GM15510 (cell line): ENCODE measurements around the gene NGFR.

Experiments used
- POLR2A ChIP-seq: IDR thresholded peaks from 3 replicates; pipeline ENCODE4 v1.6.1; 2011; ENCODE audit warnings: borderline replicate concordance; ENCODE audit not compliant: insufficient read length; ENCODE audit errors: extremely low read depth

Gene NGFR

DNA sequence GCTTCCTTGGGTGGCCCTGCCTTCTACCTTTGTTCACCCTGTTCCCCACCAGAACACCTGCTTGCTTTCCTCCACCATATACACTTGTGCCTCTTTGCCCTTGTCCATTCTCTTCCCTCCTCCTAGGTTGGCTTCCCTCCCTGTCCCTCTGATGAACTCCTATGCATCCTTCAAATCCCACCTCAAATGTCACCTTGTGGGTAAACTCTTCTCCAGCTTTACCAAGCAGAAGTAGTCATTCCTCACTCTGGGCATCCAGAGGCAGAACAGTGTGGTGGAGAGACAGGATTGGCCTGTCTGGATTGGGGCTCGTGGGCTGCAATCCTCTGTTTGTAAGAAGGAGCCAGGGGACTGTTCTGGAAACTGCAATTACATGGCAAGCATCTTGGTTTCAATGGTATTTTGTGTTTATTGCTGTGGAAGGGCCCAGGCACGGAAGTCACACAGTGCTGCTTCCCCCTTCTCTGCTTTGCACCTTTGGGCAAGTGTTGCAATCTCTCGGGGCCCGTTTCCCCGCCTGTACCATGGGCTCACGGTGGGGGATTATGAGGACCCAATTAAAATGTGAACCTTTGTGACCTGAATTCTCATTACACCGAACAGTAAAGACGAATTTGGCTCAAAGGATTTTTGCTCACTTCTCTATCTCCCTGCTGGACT, 58.7 kb downstream of the NGFR start:
- no peak for TF ChIP-seq POLR2A

DNA sequence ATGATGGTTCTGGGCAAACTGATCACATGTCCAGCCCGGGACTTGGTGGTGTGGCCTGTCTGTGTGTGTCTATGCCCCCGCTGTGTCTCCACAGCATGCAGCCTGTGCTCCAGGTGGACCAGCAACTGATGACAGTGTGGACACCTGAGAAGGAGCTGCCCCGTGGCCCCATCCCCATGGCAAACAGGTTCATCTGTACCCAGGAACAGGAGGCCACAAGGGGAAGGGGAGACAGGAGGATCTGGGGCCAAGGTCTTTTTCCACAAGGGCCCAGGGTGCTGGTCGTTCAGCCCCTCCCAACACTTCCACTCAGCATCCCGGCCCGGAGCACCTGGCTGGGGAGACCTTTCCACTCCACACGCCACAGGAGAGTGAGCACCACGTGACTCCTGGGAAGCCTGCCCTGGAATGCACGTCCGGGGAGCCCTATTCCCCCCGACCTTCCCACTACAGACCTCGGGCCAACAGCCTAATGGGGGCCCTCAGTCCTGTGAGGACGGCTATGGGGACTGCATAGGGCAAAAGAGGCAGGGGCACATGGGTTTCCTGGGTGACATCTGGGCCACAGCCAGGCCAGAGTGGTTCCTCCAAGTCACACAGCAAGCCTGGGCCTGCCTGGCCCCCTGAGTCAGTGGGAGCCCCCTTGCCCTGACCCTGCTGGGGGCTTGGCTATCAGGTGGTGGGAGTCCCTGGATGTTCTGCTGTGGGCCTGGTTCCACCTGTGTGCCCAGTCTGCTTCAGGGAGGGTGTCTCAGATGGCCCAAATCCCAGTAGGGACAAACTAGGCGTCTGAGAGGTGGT, 59.8 kb downstream of the NGFR start:
- no peak for TF ChIP-seq POLR2A

DNA sequence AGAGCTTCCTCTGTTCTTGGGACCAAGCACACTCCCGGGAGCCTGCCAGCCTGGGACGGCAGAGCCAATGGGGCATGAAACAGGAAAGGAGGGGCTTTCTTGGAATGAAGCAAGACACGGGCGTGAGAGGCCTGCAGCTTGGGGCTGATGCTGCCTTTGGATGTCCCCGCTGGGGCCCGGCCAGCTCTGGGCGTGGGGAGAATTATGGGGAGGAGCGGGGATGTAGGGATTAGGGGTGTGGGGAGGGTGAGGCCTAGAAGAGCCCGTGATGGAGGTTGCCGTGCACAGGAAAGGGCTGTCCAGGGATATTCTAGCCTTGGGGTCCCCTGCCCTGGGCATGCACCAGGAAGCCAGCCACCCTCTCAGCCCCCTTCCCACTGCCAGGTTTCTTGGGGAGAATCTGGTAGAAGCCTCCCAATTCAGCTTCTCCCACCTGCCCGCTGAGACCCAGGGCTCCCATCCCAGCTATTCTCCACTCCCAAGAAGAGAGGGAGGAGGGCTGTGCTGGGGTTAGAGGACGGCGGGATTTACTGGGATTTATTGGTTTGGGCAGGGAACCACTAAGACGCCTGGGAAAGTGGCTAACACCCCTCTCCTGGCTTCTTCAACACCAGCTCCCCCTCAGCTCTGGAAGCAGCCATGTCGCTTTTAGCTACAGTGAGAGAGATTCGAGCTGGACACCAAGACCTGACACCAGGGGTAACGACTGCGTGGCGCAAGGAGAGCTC, 60.6 kb downstream of the NGFR start:
- TF ChIP-seq POLR2A: no peak

DNA sequence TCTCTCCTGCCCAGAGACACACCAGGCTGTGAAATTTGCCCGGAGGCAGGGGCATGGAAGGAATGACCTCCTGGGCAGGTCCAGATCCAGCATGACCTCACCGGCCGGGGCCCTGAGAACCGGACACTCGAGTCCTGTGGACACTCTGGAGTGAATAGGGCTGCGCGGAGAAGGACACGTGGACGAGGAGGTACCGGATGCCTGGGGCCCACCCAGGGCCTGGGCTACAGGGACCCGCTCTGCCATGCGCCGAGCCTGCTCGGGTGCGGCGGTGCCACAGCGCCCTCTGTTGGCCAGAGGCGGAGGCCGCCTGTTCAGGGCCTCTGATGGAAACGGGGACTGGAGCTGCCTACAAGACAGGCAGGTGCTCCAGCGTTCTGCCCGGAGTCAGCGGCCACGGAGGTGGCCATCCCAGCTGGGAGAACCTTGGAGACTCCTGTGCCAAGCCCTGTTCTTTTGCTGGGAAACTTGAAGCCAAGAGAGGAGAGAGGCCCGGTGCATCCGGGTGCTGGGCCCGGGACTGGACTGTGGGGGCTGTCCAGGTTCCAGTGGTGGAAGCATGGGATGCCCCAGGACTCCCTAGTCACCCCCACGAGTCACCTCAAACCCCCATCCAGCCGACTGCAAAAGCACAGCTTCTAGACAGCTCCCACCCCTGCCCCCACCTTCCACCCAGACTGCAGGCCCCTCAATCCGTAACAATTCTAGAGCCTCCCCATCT, 61.3 kb downstream of the NGFR start:
- TF ChIP-seq POLR2A: no peak

DNA sequence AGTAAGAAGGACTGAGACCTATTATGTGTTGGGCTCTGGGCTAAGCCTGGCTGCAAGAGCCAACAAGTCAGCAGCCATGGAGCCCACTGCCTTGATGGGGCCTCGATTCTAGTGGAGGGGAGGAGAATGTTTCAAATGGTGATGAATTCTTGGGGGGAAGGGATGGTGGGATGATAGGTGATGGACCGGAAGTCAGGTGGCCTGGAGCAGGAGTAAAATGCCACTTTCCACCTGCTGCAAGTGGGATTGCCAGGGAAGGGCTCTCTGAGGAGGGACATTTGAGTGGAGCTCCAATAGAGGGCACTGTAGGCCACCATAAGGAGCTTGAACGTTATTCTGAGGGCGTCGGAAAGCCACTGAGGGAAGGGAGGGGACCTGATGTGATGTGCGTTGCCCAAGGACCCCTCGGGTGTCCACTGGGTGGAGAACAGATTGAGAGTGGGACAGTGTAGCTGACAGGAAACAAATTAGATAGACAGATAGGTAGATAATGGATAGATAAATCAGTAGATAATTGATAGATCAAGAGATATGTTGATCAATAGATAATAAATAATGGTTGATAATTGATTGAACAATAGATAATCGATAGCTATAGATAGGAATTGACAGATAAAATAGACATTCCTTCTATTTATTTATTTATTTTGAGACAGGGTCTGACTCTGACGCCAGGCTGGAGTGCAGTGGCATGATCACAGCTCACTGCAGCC, 62.4 kb downstream of the NGFR start:
- TF ChIP-seq POLR2A: no peak
